ENCODE measurements around the gene DCC.

DCC gene

DNA sequence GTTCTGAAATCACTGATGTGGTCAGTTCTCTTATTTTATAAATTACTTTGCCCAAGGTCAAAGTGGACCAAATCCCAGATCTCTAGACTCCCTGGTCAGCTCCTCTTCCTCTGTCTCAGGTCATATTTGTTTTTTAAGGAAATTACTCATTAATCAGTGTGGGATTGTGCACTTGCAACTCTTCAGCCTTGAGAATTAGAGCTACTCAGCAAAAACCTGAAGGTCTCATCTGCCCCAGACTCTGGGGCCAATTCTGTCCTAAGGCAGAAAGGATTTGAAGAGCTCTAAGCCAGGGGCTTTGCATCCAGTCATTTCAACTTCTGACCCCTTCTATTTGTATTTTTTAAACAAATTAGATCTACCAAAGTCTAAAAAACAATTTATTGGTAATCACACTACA lies 17.7 kb upstream of the DCC start:
- TF ChIP-seq, protein P1, sequence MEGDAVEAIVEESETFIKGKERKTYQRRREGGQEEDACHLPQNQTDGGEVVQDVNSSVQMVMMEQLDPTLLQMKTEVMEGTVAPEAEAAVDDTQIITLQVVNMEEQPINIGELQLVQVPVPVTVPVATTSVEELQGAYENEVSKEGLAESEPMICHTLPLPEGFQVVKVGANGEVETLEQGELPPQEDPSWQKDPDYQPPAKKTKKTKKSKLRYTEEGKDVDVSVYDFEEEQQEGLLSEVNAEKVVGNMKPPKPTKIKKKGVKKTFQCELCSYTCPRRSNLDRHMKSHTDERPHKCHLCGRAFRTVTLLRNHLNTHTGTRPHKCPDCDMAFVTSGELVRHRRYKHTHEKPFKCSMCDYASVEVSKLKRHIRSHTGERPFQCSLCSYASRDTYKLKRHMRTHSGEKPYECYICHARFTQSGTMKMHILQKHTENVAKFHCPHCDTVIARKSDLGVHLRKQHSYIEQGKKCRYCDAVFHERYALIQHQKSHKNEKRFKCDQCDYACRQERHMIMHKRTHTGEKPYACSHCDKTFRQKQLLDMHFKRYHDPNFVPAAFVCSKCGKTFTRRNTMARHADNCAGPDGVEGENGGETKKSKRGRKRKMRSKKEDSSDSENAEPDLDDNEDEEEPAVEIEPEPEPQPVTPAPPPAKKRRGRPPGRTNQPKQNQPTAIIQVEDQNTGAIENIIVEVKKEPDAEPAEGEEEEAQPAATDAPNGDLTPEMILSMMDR (conservative IDR thresholded peaks at IDR 0.05), result no peak
- H3K27ac ChIP-seq, result no peak overlapping the region

DNA sequence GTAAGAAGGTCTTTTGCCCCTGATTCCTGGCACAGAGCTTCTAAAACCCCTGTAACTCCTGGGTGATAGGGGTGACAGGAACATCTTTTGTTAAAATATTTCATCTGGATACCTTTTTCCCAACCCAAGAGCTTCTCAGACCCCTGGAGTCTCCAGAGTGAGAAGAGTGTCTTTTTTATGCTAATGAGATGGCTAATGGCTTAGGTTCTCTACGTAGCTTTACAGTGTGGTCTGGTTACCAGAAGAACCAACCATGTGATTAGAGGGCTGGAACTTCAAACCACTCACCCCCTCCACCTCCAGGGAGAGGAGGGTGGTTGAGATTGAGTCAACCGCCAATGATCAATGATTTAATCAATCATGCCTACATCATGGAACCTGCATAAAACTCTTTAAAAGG lies 16.2 kb upstream of the DCC start:
- no peak overlapping the region for H3K27ac ChIP-seq
- TF ChIP-seq, protein P1 (conservative IDR thresholded peaks at IDR 0.05), result no peak

DNA sequence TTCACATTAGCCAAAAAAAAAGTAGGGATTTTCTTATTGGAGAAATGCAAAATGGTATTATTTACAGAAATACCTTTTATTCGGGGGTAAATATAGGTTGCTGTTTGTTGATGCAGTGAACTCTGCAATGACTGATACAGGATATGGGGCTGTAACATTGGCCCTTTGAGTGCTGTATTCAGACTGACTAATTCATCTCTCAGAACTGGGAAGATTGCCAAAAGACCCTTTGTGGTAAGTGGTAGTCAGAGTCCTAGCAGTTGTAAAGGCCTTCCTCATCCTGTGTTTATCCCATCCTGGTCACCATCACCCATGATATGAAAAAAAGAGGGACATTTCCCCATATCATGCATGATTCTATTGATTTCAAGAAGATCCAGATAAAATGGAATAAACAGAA lies 14.0 kb upstream of the DCC start:
- TF ChIP-seq, protein P1 (conservative IDR thresholded peaks at IDR 0.05), result no peak
- H3K27ac ChIP-seq, result no peak overlapping the region

DNA sequence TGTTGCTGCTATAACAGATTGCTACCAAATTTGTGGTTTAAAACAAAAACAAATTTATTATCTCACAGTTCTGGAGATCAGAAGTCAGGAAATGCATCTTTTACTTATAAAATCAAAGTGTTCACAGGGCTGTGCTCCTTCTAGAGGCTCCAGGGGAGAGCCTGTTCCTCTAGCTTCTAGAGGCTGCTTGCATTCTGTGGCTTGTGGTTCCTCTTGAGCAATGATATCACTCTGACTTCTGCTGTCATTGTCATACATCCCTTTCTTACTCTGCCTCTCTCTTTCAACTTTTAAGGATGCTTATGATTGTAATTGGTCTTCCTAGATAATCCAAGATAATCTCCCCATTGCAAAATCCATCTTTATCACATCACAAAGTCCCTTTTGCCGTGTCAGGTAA lies 6.1 kb upstream of the DCC start:
- no peak overlapping the region for H3K27ac ChIP-seq
- TF ChIP-seq, protein P1 (conservative IDR thresholded peaks at IDR 0.05), result no peak

DNA sequence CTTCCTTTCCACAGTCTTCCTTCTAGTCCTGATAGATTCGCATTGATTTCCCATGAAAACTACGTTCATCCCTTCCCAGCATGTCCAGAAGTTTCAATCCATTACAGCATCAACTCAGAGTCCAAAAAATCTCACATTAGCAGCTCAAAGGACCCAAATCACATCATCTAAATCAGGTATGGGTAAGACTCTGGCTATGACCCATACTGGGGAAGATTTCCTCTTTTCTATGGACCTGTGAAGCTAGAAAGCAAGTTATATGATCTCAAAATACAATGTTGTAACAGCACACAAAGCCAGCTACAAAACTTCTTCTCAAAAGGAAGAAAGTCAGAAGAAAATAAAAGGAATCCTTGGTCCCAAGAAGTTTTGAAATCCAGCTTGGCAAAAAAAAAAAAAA lies 5.7 kb upstream of the DCC start:
- H3K27ac ChIP-seq, result no peak overlapping the region
- TF ChIP-seq, protein P1 (conservative IDR thresholded peaks at IDR 0.05), result no peak

DNA sequence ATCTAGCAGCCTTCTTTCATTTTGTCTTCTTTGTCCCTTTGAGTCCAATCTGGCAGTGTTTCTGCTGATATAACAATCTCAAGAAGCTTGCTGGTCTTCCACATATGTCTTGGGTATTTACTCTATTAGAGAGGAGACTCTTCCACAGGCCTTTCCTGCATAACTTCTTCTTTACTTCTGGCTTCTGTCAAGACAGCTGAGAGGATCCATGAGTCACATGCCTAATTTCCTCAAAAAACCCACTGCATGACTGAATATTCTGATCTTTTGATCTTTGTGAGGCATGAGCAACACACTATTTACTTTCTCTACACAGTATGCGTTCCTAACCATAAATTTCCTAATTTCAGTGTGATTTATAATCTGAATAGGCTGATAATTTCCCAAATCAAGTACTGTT lies 5.1 kb upstream of the DCC start:
- TF ChIP-seq, protein P1 (conservative IDR thresholded peaks at IDR 0.05), result no peak
- H3K27ac ChIP-seq, result no peak overlapping the region

DNA sequence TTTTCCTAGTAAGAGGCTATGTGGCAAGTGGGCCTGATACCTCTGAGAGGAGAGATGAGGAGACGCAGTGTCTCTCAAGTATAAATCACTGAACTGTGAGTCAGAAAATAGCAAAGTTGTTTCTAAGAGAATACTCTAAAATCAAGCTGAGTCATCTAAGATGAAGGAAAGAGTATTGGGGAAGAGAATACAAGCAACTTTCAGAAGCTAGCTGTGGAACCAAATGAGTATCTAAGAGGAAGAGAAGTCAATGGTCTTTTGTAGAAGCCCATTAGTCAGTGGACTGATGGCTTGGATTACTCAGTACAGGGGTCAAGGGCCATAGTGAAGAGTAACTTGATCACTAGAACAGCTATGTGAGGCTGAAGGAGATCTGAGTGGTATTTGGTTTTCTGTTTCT lies 2.7 kb upstream of the DCC start:
- no peak overlapping the region for H3K27ac ChIP-seq
- TF ChIP-seq, protein P1 (conservative IDR thresholded peaks at IDR 0.05), result no peak
